HG03103 (cell line): ENCODE measurements around the gene S1PR4.
A peak's percentile ranks its signal among the peaks of the same experiment; 100 is the strongest.
"Not testable (repeated sequence)": the region's sequence is repeated elsewhere in the genome, so short reads cannot be mapped to it uniquely, and the experiment has no call there.

Experiments
- ATAC-seq: cut with Tn5 transposase; IDR thresholded peaks from one replicate; pipeline ENCODE4 v1.9.1; 2021; ENCODE audit warnings: low read depth; ENCODE audit not compliant: unreplicated experiment

Gene S1PR4

GRCh38 chr19:3176715-3177501, 1.7 kb upstream of the S1PR4 start:
- ATAC-seq, result no peak

GRCh38 chr19:3178973-3179738, 587 bp downstream of the S1PR4 start:
- no peak for ATAC-seq

- no peak for ATAC-seq
These were observed 1.2 kb downstream of the S1PR4 start for GRCh38 chr19:3179739-3180293.

- ATAC-seq, result no peak
These were observed 5.4 kb downstream of the S1PR4 start for GRCh38 chr19:3183721-3184641.

- ATAC-seq, result peak; percentile 11
These were observed 6.4 kb downstream of the S1PR4 start for GRCh38 chr19:3184847-3185460.

GRCh38 chr19:3185461-3186159, 7.0 kb downstream of the S1PR4 start, which contains the start of gene NCLN:
Gene NCLN (plus strand): TSS chr19:3185930. CDS start chr19:3186031, 101 bp downstream.
- ATAC-seq, result peak; percentile 59

- peak; percentile 17 for ATAC-seq
These were observed 7.7 kb downstream of the S1PR4 start for GRCh38 chr19:3186160-3186688.

- no peak for ATAC-seq
These were observed 8.5 kb downstream of the S1PR4 start for GRCh38 chr19:3186891-3187661.

GRCh38 chr19:3187662-3188511, 9.3 kb downstream of the S1PR4 start:
- no peak for ATAC-seq

GRCh38 chr19:3188627-3189596, 10.3 kb downstream of the S1PR4 start:
- ATAC-seq, result no peak

- ATAC-seq, result no peak
These were observed 11.3 kb downstream of the S1PR4 start for GRCh38 chr19:3189702-3190469.

GRCh38 chr19:3190470-3190770, 11.9 kb downstream of the S1PR4 start:
- ATAC-seq, result no peak

GRCh38 chr19:3190921-3191805, 12.6 kb downstream of the S1PR4 start:
- ATAC-seq, result no peak

- ATAC-seq, result not testable (repeated sequence)
These were observed 13.2 kb downstream of the S1PR4 start for GRCh38 chr19:3191806-3192104.

GRCh38 chr19:3192228-3192635, 13.7 kb downstream of the S1PR4 start:
- no peak for ATAC-seq
